PFSK-1 (cell line): ENCODE results near the gene SAMHD1.

Experiments
- FOXP2 ChIP-seq: optimal IDR thresholded peaks from 2 replicates; pipeline ENCODE3; 2011; ENCODE audit warnings: borderline replicate concordance, control low read depth, inconsistent platforms; ENCODE audit not compliant: insufficient read depth; ENCODE audit errors: extremely low read length, extremely low read depth
- POLR2AphosphoS5 ChIP-seq: IDR thresholded peaks from 2 replicates; pipeline ENCODE4 v1.6.1; 2012; ENCODE audit warnings: low read depth, mild to moderate bottlenecking, control low read depth, low read length, moderate library complexity
- REST ChIP-seq, 2 experiments: IDR thresholded peaks; 2 replicates each; pipeline versions ENCODE4 v1.6.1 to v1.8.0; 2011 to 2012; ENCODE audit warnings: low read depth in 2 of 2, low read length in 2 of 2, control low read depth in 1 of 2, inconsistent platforms in 1 of 2, mild to moderate bottlenecking in 1 of 2, moderate library complexity in 1 of 2; ENCODE audit not compliant: insufficient read depth in 1 of 2
- SIN3A ChIP-seq: IDR thresholded peaks from 2 replicates; pipeline ENCODE4 v1.6.1; 2012; ENCODE audit warnings: mild to moderate bottlenecking, low read length, moderate library complexity, borderline replicate concordance; ENCODE audit not compliant: insufficient read depth
- TAF1 ChIP-seq: IDR thresholded peaks from 2 replicates; pipeline ENCODE4 v1.6.1; 2012; ENCODE audit warnings: low read length, control low read depth, borderline replicate concordance; ENCODE audit not compliant: insufficient read depth

DNA sequence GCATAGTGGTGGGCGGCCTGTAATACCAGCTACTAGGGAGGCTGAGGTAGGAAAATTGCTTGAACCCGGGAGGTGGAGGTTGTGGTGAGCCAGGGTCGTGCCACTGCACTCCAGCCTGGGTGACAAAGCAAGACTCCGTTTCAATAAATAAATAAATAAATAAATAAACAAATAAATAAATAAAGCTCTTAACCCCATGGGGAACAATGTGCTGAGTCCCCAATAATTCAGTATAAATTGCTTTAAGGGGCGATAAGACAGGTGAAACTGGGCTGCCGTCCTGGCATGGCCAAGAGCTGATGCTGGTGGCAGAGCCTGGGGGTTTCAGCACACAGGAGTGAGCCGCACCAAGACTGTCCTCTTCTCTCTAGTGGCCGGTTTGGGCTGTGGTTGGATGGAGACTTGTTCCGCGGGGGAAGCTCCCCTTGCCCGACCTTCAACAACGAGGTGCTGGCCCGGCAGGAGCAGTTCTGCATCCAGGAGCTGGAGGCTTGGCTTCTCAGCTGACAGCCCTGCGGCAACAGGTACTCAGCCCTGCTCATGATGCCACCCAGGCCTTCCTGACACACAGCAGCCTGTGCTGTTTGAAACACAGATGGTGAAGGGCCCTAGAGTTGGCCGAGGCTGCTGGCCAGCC lies 62.5 kb downstream of the SAMHD1 start:
- TF ChIP-seq POLR2AphosphoS5, result no peak
- no peak for TF ChIP-seq SIN3A
- no peak for TF ChIP-seq REST (IDR thresholded peaks at IDR 0.05; ENCODE audit: insufficient read depth in 1 of 2, low read depth in 2 of 2, low read length in 2 of 2)
- TF ChIP-seq TAF1, result no peak
- TF ChIP-seq FOXP2, result no peak
